LNCAP (cell line): ENCODE results near the gene PERP.

Experiments used
- TF ChIP-seq, protein P1 (sequence below): fragments of 450-650 bp; IDR thresholded peaks from 2 replicates; pipeline ENCODE4 v1.5.1; 2017; ENCODE audit warnings: mild to moderate bottlenecking

Gene PERP

DNA sequence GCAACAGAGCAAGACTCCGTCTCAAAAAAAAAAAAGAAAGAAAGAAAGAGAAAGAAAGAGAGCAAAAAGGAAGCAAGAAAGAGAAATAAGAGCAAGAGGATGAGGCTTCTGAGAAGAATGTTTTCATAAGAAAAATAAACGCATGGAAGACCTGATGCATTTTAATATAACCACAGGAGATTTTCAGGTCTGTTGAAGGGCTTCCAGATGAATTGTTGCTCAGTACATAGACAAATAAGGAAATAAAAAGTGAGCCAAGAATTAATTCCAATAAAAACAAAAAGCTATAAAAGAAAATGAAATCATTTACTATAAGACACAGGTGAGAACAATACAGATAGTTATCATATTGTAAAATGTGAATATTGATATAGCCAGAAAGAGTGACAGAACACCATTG lies 43.5 kb downstream of the PERP start:
- TF ChIP-seq, protein P1, sequence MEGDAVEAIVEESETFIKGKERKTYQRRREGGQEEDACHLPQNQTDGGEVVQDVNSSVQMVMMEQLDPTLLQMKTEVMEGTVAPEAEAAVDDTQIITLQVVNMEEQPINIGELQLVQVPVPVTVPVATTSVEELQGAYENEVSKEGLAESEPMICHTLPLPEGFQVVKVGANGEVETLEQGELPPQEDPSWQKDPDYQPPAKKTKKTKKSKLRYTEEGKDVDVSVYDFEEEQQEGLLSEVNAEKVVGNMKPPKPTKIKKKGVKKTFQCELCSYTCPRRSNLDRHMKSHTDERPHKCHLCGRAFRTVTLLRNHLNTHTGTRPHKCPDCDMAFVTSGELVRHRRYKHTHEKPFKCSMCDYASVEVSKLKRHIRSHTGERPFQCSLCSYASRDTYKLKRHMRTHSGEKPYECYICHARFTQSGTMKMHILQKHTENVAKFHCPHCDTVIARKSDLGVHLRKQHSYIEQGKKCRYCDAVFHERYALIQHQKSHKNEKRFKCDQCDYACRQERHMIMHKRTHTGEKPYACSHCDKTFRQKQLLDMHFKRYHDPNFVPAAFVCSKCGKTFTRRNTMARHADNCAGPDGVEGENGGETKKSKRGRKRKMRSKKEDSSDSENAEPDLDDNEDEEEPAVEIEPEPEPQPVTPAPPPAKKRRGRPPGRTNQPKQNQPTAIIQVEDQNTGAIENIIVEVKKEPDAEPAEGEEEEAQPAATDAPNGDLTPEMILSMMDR, result no peak

DNA sequence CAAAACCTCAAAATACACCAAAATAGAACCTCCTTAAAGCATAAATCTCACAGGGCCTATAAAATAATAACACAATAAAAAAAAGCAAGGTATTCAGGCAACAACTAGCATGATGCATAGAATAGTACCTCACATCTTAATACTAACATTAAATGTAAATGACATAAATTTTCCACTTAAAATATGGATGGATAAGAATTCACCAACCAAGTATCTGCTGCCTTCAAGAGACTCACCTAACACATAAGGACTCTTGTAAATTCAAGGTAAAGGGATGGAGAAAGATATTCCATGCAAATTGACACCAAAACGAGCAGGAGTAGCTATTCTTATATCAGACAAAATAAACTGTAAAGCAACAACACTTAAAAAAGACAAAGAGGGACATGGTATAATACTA lies 52.2 kb downstream of the PERP start:
- TF ChIP-seq, protein P1, result no peak

DNA sequence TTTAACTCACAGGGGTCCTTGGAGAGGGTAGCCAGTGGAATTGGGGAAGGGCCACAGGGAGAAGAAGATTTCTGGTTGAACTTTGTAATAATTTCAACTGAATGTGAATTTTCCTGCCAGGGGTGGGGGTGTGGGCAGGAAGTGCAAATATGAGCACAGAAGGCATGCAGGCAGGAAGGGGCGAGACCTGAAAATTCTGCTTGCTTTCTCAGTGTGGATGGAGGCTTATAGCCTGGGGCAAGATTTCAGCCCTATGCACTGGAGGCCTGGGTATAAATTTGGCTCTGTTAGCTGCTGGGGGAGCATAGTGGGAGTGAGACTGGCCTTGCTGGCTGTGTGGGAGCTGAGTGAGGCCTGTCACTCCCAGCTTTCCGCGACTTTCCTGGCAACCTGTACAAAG lies 54.4 kb downstream of the PERP start:
- TF ChIP-seq, protein P1, result no peak

DNA sequence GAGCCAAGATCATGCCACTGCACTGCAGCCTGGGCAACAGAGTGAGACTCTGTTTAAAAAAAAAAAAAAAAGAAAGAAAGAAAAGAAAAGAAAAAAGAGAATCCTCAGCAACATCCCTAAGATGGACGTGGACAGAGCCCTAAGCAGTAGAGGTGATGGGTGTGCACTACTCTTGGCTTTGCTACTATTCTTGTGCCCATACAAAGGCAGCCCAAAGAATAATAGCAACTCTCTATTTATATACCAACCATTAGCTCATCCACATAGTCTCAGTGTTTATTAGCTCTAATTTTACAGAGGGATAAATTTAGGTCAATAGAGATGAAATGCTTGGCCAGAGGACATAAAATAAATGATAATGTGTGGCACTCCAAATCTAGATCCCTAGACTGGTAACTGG lies 62.2 kb downstream of the PERP start:
- TF ChIP-seq, protein P1, result no peak

DNA sequence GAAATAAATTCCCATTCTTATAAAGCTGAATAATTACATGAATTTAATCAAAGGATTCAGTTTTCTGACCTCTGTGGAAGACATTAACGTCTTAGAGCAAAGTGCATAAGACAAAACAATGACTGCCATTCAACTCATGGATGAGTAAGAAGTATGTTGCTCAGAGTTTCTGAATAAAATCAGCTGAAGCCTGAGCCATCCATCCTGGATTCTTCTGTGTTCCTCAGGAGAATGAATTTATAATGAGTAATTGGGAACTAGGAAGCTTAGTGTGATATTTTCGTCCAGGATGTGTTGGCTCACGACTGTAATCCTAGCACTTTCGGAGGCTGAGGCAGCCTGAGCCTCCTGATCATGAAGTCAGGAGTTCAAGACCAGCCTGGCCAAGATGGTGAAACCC lies 62.8 kb downstream of the PERP start:
- TF ChIP-seq, protein P1, result no peak
